Erythroblast (primary cell): Measurements from ENCODE around the gene ZNF467.

Experiments
- DNase-seq, 2 experiments: peaks; one replicate each; lab custom pipeline; 2025; lab: John Stamatoyannopoulos, UW
- GATA1 ChIP-seq: IDR thresholded peaks from 2 replicates; pipeline ENCODE4 v1.6.1; 2011; ENCODE audit warnings: low read depth, mild to moderate bottlenecking, control low read depth, low read length, moderate library complexity
- POLR2A ChIP-seq: IDR thresholded peaks from 2 replicates; pipeline ENCODE4 v1.6.1; 2011; ENCODE audit warnings: mild to moderate bottlenecking, low read length

Gene ZNF467

GRCh38 chr7:149799397-149800168, 26.2 kb upstream of the ZNF467 start:
- DNase-seq, result peak; percentile 36 to 54
- TF ChIP-seq GATA1, result no peak
- no peak for TF ChIP-seq POLR2A

GRCh38 chr7:149797771-149798170, 24.4 kb upstream of the ZNF467 start:
- TF ChIP-seq POLR2A (no peak), GATA1 (no peak)
- no peak for DNase-seq

- DNase-seq, result no peak
- TF ChIP-seq POLR2A (no peak), GATA1 (no peak)
Observed at GRCh38 chr7:149796287-149796860, 23.0 kb upstream of the ZNF467 start.

DNA sequence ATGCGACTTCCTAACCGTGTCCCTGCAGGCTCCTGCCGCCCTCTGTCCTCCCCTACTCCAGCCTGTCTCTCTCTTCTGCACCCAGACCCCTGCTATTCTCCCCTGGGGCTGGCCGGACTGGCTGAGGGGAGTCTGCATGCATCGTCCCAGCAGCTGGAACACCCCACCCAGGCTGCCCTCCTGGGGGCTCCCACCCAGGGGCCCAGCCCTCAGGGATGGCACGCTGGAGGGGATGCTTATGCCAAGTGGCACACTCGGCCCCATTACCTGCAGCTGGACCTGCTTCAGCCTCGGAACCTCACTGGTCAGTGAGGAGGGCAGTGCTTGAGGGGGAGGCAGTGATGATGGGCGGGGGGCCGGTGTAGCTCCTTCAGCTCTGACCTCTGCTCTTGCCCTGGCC, 21.7 kb upstream of the ZNF467 start:
- no peak for TF ChIP-seq GATA1
- no peak for TF ChIP-seq POLR2A
- DNase-seq, result no peak

GRCh38 chr7:149794661-149795060, 21.3 kb upstream of the ZNF467 start:
- no peak for DNase-seq
- TF ChIP-seq GATA1, result no peak
- no peak for TF ChIP-seq POLR2A

- no peak for DNase-seq
- TF ChIP-seq GATA1, result no peak
- TF ChIP-seq POLR2A, result no peak
Observed at GRCh38 chr7:149793261-149793660, 19.9 kb upstream of the ZNF467 start.

- no peak for DNase-seq
- TF ChIP-seq GATA1, result no peak
- no peak for TF ChIP-seq POLR2A
Observed at GRCh38 chr7:149792220-149792595, 18.8 kb upstream of the ZNF467 start.

DNA sequence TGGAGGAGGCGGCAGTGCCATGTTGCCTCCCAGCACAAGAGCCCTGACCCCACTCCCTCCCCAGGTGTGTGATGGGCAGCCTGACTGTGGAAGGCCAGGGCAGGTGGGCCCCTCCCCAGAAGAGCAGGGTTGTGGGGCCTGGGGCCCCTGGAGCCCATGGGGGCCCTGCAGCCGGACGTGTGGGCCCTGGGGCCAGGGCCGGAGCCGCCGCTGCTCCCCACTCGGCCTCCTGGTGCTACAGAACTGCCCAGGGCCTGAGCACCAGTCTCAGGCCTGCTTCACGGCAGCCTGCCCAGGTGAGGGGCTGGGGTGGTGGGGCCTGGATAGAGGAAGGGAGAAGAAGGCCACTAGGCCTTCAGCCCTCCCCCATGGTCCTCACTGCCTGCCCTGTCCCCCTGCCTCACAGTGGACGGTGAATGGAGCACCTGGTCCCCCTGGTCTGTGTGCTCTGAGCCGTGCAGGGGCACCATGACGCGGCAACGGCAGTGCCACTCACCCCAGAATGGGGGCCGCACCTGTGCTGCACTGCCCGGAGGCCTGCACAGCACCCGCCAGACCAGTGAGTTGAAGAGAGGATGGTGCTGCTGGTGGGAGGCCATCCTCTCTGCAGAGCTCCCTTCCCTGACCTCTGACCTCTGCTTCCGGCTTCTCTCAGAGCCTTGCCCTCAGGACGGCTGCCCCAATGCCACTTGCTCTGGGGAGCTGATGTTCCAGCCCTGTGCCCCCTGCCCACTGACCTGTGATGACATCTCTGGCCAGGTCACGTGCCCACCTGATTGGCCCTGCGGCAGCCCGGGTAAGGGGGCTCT, 18.2 kb upstream of the ZNF467 start:
- TF ChIP-seq POLR2A (no peak), GATA1 (no peak)
- no peak for DNase-seq

- TF ChIP-seq GATA1 (no peak), POLR2A (no peak)
- no peak for DNase-seq
Observed at GRCh38 chr7:149790754-149791360, 17.5 kb upstream of the ZNF467 start.

GRCh38 chr7:149790146-149790548, 16.8 kb upstream of the ZNF467 start:
- peak; percentile 54 to 56 for DNase-seq

GRCh38 chr7:149789101-149789500, 15.7 kb upstream of the ZNF467 start:
- no peak for DNase-seq
- TF ChIP-seq GATA1 (no peak), POLR2A (no peak)

More at GRCh38 chr7:149790146-149790548, 16.8 kb upstream of the ZNF467 start:
- no peak for TF ChIP-seq POLR2A
- no peak for TF ChIP-seq GATA1

- no peak for DNase-seq
- no peak for TF ChIP-seq POLR2A
- TF ChIP-seq GATA1, result no peak
Observed at GRCh38 chr7:149788300-149788851, 15.0 kb upstream of the ZNF467 start.
